Panc1 (cell line): ENCODE results near the gene TMEM236.

Source experiments
- CTCF ChIP-seq: fragments of 450-650 bp; IDR thresholded peaks from 2 replicates; pipeline ENCODE4 v1.5.1; 2017; ENCODE audit warnings: mild to moderate bottlenecking
- SIN3A ChIP-seq: IDR thresholded peaks from 2 replicates; pipeline ENCODE4 v1.6.1; 2012; ENCODE audit warnings: low read depth, mild to moderate bottlenecking, low read length, moderate library complexity, borderline replicate concordance; ENCODE audit not compliant: insufficient read depth
- TCF7L2 ChIP-seq: IDR thresholded peaks from 2 replicates; pipeline ENCODE4 v1.6.1; 2011; ENCODE audit warnings: mild to moderate bottlenecking, low read depth, low read length, inconsistent platforms

DNA sequence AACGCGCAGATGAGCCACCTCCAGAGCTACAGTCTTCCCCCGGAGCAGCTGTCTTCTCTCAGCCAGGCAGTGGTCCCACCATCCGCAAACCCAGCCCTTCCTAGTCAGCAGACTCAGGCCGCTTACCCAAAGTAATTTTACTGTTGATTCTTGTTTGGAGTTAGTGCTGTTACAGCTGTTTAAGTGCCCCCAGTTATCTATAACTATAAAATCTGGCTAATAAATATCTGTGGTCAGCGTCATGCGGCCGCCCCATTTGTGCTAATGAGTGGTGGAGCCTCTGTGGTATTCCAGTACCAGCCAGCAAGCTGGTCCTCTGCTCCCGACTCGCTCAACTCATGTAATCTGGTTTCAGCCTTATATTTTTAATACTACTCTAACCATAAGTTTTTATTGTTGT lies 43.2 kb upstream of the TMEM236 start:
- TF ChIP-seq SIN3A = no peak
- no peak for TF ChIP-seq CTCF
- no peak for TF ChIP-seq TCF7L2
